SU-DHL-6 (cell line): ENCODE data around the gene GIMD1.

Source experiments
- H2AFZ ChIP-seq: fragments of 200-600 bp; sonication (generic); 2 replicates; pipeline ENCODE4 v1.6.1; 2014; ENCODE audit warnings: low read depth, mild to moderate bottlenecking, moderate library complexity, mixed read lengths, antibody characterized with exemption, low read length; ENCODE audit not compliant: severe bottlenecking
- H3F3A ChIP-seq: fragments of 200-600 bp; shearing (Covaris generic); 2 replicates; pipeline ENCODE4 v1.6.0; 2016; ENCODE audit warnings: antibody characterized with exemption, mild to moderate bottlenecking; ENCODE audit not compliant: insufficient read depth
- H3K27ac ChIP-seq: fragments of 200-600 bp; sonication (generic); 2 replicates; pipeline ENCODE4 v1.5.1; 2016; ENCODE audit warnings: low read depth, mild to moderate bottlenecking, low read length, moderate library complexity, mixed read lengths
- H3K27me3 ChIP-seq: fragments of 200-600 bp; sonication (generic), shearing (Covaris generic); 2 replicates; pipeline ENCODE4 v1.6.0; 2014; ENCODE audit warnings: mild to moderate bottlenecking, low read length
- H3K36me3 ChIP-seq: fragments of 200-600 bp; sonication (generic); 2 replicates; pipeline ENCODE4 v1.6.1; 2014; ENCODE audit warnings: mild to moderate bottlenecking, low read length, mixed read lengths
- H3K4me2 ChIP-seq: fragments of 300-600, 200-600 bp; shearing (Covaris generic), sonication (generic); 2 replicates; pipeline ENCODE4 v1.6.0; 2014; ENCODE audit warnings: low read length, low read depth, mild to moderate bottlenecking; ENCODE audit not compliant: poor library complexity, severe bottlenecking
- H3K4me3 ChIP-seq: fragments of 200-600 bp; sonication (generic); 2 replicates; pipeline ENCODE4 v1.5.1; 2014; ENCODE audit warnings: antibody characterized with exemption, low read length, mild to moderate bottlenecking, mixed read lengths; ENCODE audit not compliant: insufficient read depth, poor library complexity, severe bottlenecking
- H3K79me2 ChIP-seq: fragments of 200-600 bp; sonication (generic); 2 replicates; pipeline ENCODE4 v1.6.1; 2014; ENCODE audit warnings: mild to moderate bottlenecking, low read length, moderate library complexity; ENCODE audit not compliant: insufficient read depth
- H3K9ac ChIP-seq: fragments of 200-600 bp; sonication (generic); 2 replicates; pipeline ENCODE4 v1.7.0; 2014; ENCODE audit warnings: mild to moderate bottlenecking, low read length
- H3K9me2 ChIP-seq: fragments of 200-600 bp; sonication (generic); replicated peaks from 2 replicates; pipeline ENCODE4 v1.6.1; 2014; ENCODE audit warnings: low read length; ENCODE audit not compliant: insufficient read depth
- H3K9me3 ChIP-seq: fragments of 200-600 bp; sonication (generic); 2 replicates; pipeline ENCODE4 v1.6.1; 2014; ENCODE audit warnings: low read length, mixed read lengths; ENCODE audit not compliant: insufficient read depth
- H4K20me1 ChIP-seq: fragments of 200-600 bp; sonication (generic); 2 replicates; pipeline ENCODE4 v1.6.1; 2014; ENCODE audit warnings: low read depth, mild to moderate bottlenecking, antibody characterized with exemption, low read length, moderate library complexity, mixed read lengths
- CTCF ChIP-seq: fragments of 200-600 bp; sonication (generic); IDR thresholded peaks from one replicate; pipeline ENCODE4 v1.5.1; 2017; ENCODE audit warnings: antibody characterized with exemption, mild to moderate bottlenecking, low read length, moderate library complexity; ENCODE audit not compliant: insufficient read depth, poor library complexity, severe bottlenecking
- EZH2phosphoT487 ChIP-seq: fragments of 200-600 bp; sonication (generic), shearing (Covaris generic); conservative IDR thresholded peaks from 2 replicates; pipeline ENCODE4 v1.6.1; 2018; ENCODE audit warnings: mild to moderate bottlenecking, antibody characterized with exemption, low read length, moderate library complexity, mixed read lengths

Gene GIMD1

GRCh38 chr4:106362086-106362825, 6.3 kb downstream of the GIMD1 start:
- H3K4me3 ChIP-seq, result no peak overlapping the region
- H3K27me3 ChIP-seq, result no peaks in the 10 kb centered on the region
- no peak overlapping the region for H3K27ac ChIP-seq
- no peak overlapping the region for H3K9ac ChIP-seq
- no peaks in the 10 kb centered on the region for H3K79me2 ChIP-seq
- H4K20me1 ChIP-seq, result no peaks in the 10 kb centered on the region
- H3K4me2 ChIP-seq, result no peak overlapping the region
- H3K9me3 ChIP-seq, result no peaks in the 10 kb centered on the region
- no peaks in the 10 kb centered on the region for H3K36me3 ChIP-seq
- H3F3A ChIP-seq, result no peaks in the 10 kb centered on the region
- H2AFZ ChIP-seq, result no peak overlapping the region
- TF ChIP-seq EZH2phosphoT487, result no peak
- TF ChIP-seq CTCF, result no peak
- H3K9me2 ChIP-seq, result no peaks in the 10 kb centered on the region

- H3K9me2 ChIP-seq, result no peaks in the 10 kb centered on the region
- H3K27ac ChIP-seq, result no peak overlapping the region
- no peaks in the 10 kb centered on the region for H3K79me2 ChIP-seq
- H2AFZ ChIP-seq, result no peak overlapping the region
- H4K20me1 ChIP-seq, result no peaks in the 10 kb centered on the region
- no peak overlapping the region for H3K4me3 ChIP-seq
- H3K4me2 ChIP-seq, result no peak overlapping the region
- TF ChIP-seq EZH2phosphoT487 (no peak), CTCF (no peak)
- H3K36me3 ChIP-seq, result no peaks in the 10 kb centered on the region
- no peaks in the 10 kb centered on the region for H3K9me3 ChIP-seq
- H3F3A ChIP-seq, result no peaks in the 10 kb centered on the region
- H3K27me3 ChIP-seq, result no peaks in the 10 kb centered on the region
- H3K9ac ChIP-seq, result no peak overlapping the region
Measured at GRCh38 chr4:106358899-106359298, 9.7 kb downstream of the GIMD1 start.

GRCh38 chr4:106355193-106355592, 13.4 kb downstream of the GIMD1 start:
- H3K9me2 ChIP-seq, result no peaks in the 10 kb centered on the region
- no peak overlapping the region for H3K27ac ChIP-seq
- no peak overlapping the region for H3K9ac ChIP-seq
- H3K36me3 ChIP-seq, result no peaks in the 10 kb centered on the region
- H3K4me2 ChIP-seq, result no peak overlapping the region
- H2AFZ ChIP-seq, result no peak overlapping the region
- no peaks in the 10 kb centered on the region for H3F3A ChIP-seq
- H3K9me3 ChIP-seq, result no peaks in the 10 kb centered on the region
- TF ChIP-seq EZH2phosphoT487 (no peak), CTCF (no peak)
- H4K20me1 ChIP-seq, result no peaks in the 10 kb centered on the region
- no peaks in the 10 kb centered on the region for H3K79me2 ChIP-seq
- no peak overlapping the region for H3K4me3 ChIP-seq
- H3K27me3 ChIP-seq, result no peaks in the 10 kb centered on the region
